ENCODE results near the gene LYZL1.
"Not testable (repeated sequence)": the region's sequence is repeated elsewhere in the genome, so short reads cannot be mapped to it uniquely, and the experiment has no call there.

The LYZL1 gene

GRCh38 chr10:29310463-29310862 lies 21.6 kb downstream of the LYZL1 start:
- not testable (repeated sequence) for DNase-seq

GRCh38 chr10:29313071-29313470 lies 24.2 kb downstream of the LYZL1 start:
- no peak for DNase-seq

GRCh38 chr10:29314726-29315125 lies 25.9 kb downstream of the LYZL1 start:
- no peak for DNase-seq

GRCh38 chr10:29315814-29316213 lies 26.9 kb downstream of the LYZL1 start:
- DNase-seq = no peak

GRCh38 chr10:29316308-29317026 lies 27.6 kb downstream of the LYZL1 start:
- DNase-seq = no peak

- no peak for DNase-seq
Observed at GRCh38 chr10:29317027-29317420, 28.2 kb downstream of the LYZL1 start.

- no peak for DNase-seq
Observed at GRCh38 chr10:29317423-29318021, 28.7 kb downstream of the LYZL1 start.

- peak; percentile 1 for DNase-seq
Observed at GRCh38 chr10:29318141-29319071, 29.5 kb downstream of the LYZL1 start.

- DNase-seq = no peak
Observed at GRCh38 chr10:29319205-29319781, 30.4 kb downstream of the LYZL1 start.

GRCh38 chr10:29320680-29321121 lies 31.8 kb downstream of the LYZL1 start:
- not testable (repeated sequence) for DNase-seq

GRCh38 chr10:29321656-29322055 lies 32.8 kb downstream of the LYZL1 start:
- DNase-seq = no peak

GRCh38 chr10:29322918-29323317 lies 34.0 kb downstream of the LYZL1 start:
- DNase-seq = no peak

GRCh38 chr10:29323367-29323766 lies 34.5 kb downstream of the LYZL1 start:
- DNase-seq = no peak

- DNase-seq = no peak
Observed at GRCh38 chr10:29324220-29324841, 35.5 kb downstream of the LYZL1 start.

- no peak for DNase-seq
Observed at GRCh38 chr10:29326299-29326698, 37.4 kb downstream of the LYZL1 start.

GRCh38 chr10:29326886-29327745 lies 38.2 kb downstream of the LYZL1 start:
- DNase-seq = no peak

- no peak for DNase-seq
Observed at GRCh38 chr10:29327746-29328102, 38.9 kb downstream of the LYZL1 start.

GRCh38 chr10:29328983-29329382 lies 40.1 kb downstream of the LYZL1 start:
- no peak for DNase-seq

GRCh38 chr10:29329420-29329819 lies 40.5 kb downstream of the LYZL1 start:
- no peak for DNase-seq

GRCh38 chr10:29332061-29332760 lies 43.3 kb downstream of the LYZL1 start:
- DNase-seq = no peak

- DNase-seq = no peak
Observed at GRCh38 chr10:29332761-29333148, 43.9 kb downstream of the LYZL1 start.
